SK-MEL-5 (cell line): ENCODE data around the gene USP12. TPM values are rescaled to one million over a fixed set of nuclear protein-coding genes. Genes with fewer than 3 reads are reported as not detected.
"Not testable (repeated sequence)": the region's sequence is repeated elsewhere in the genome, so short reads cannot be mapped to it uniquely, and the experiment has no call there.

ENCODE experiments used
- DNase-seq: peaks from one replicate; pipeline ENCODE4 v3.0.0-alpha.2; 2016; ENCODE audit warnings: low read depth, low spot score
- in situ Hi-C: cut with HindIII; loops from 2 replicates; pipeline ENCODE4 v1.10.0; 2016; ENCODE audit warnings: low sequenced_read_pairs, high pct_unique_total_duplicates, low pct_unique_long_range_greater_than_20kb
- total RNA-seq: library from RNA; depleted of rRNA; stranded (reverse); fragments of >200 nt; shearing (Covaris generic); gene quantifications from 2 replicates; pipeline ENCODE4 v1.2.3, GENCODE V29; 2014

USP12 gene
- total RNA-seq, 1 experiment from 2014 or later = 20.7 TPM

GRCh38 chr13:27131906-27132305 lies 39.7 kb downstream of the USP12 start:
- in situ Hi-C loops = no loop called here
- no peak for DNase-seq

- in situ Hi-C loops = no loop called here
- DNase-seq = no peak
Measured at GRCh38 chr13:27130979-27131623, 40.5 kb downstream of the USP12 start.

- DNase-seq = no peak
Measured at GRCh38 chr13:27130223-27130978, 41.2 kb downstream of the USP12 start.

GRCh38 chr13:27128825-27129627 lies 42.6 kb downstream of the USP12 start:
- DNase-seq = no peak
- in situ Hi-C loops = no loop called here

More at GRCh38 chr13:27130223-27130978, 41.2 kb downstream of the USP12 start:
- in situ Hi-C loops = no loop called here

GRCh38 chr13:27126859-27127258 lies 44.8 kb downstream of the USP12 start:
- in situ Hi-C loops = no loop called here
- DNase-seq = no peak

GRCh38 chr13:27125357-27126282 lies 46.0 kb downstream of the USP12 start:
- in situ Hi-C loops = no loop called here
- DNase-seq = no peak

GRCh38 chr13:27124571-27124970 lies 47.0 kb downstream of the USP12 start:
- in situ Hi-C loops = no loop called here
- DNase-seq = no peak

GRCh38 chr13:27123445-27123844 lies 48.2 kb downstream of the USP12 start:
- in situ Hi-C loops, DNase-seq: not testable (repeated sequence)

GRCh38 chr13:27122036-27122435 lies 49.6 kb downstream of the USP12 start:
- in situ Hi-C loops = no loop called here
- no peak for DNase-seq

- in situ Hi-C loops = no loop called here
- DNase-seq = no peak
Measured at GRCh38 chr13:27120811-27121210, 50.8 kb downstream of the USP12 start.

- in situ Hi-C loops = no loop called here
- DNase-seq = no peak
Measured at GRCh38 chr13:27120011-27120410, 51.6 kb downstream of the USP12 start.

GRCh38 chr13:27118428-27119054 lies 53.1 kb downstream of the USP12 start:
- in situ Hi-C loops = no loop called here

GRCh38 chr13:27117952-27118351 lies 53.7 kb downstream of the USP12 start:
- no peak for DNase-seq
- in situ Hi-C loops = no loop called here

More at GRCh38 chr13:27118428-27119054, 53.1 kb downstream of the USP12 start:
- no peak for DNase-seq

GRCh38 chr13:27117158-27117557 lies 54.5 kb downstream of the USP12 start:
- in situ Hi-C loops = no loop called here
- DNase-seq = no peak

GRCh38 chr13:27113436-27113835 lies 58.2 kb downstream of the USP12 start:
- in situ Hi-C loops = no loop called here
- no peak for DNase-seq

- no peak for DNase-seq
- in situ Hi-C loops = no loop called here
Measured at GRCh38 chr13:27112006-27112405, 59.6 kb downstream of the USP12 start.
